GM19467 (cell line): ENCODE measurements around the gene DNAI1.
"Not testable (repeated sequence)": the region's sequence is repeated elsewhere in the genome, so short reads cannot be mapped to it uniquely, and the experiment has no call there.

Experiments
- ATAC-seq: cut with Tn5 transposase; IDR thresholded peaks from one replicate; pipeline ENCODE4 v1.9.1; 2021; ENCODE audit warnings: mild to moderate bottlenecking, moderate library complexity; ENCODE audit not compliant: unreplicated experiment

The DNAI1 gene

DNA sequence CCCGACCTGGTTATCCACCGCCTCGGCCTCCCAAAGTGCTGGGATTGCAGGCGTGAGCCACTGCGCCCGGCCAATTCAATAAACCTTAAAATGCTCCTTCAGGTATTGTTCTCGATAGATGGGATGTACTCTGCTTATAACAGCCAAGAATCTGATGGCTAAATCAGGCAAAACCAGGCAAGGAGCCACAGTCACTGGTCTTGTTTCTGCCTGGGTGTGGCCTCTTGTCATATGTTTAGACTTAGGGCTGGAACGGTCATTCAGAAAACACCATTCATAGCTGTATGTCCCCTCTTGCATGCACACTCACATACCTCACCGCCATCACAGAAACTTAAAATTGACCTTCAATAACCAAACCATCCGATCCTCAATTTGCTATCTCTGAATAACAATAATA, 8.0 kb upstream of the DNAI1 start:
- no peak for ATAC-seq

DNA sequence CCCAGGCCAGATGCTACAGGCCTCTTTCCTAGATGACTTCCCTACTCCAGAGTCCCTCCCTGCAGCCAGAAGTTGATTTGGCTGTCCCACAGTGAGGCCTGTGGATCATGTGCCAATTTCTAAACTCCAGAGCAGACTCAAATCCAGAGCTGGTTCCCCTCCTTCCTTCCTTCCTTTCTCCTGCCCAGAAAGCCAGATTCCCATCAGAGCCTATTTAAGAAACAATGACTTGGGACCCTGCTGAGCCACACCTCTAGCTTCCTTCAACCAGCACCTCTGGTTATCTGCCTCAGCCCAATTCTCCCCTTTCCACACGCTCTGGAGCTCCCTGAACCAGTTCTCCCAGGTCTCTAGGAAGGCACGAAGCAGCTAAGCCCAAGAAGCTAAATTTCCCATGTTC, 7.5 kb upstream of the DNAI1 start:
- no peak for ATAC-seq

DNA sequence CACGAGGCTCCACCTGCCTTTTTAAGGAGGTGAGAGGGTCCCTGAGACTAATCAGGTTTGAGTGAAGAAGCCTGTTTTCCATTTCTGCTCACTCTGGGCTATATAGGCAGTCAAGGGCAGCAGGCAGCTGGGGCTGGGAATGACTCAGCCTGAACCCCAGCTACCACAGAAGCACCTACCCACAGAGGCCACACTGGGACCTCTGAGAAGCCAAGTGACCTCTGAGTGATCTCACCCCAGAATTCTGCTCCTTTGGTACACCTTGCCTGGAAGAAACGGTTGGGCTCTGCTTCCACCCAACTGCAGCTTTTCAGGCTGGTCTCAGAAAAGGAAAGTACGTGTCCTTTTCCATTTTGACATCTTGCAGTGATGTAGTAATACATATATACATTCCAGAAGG, 7.1 kb upstream of the DNAI1 start:
- no peak for ATAC-seq

DNA sequence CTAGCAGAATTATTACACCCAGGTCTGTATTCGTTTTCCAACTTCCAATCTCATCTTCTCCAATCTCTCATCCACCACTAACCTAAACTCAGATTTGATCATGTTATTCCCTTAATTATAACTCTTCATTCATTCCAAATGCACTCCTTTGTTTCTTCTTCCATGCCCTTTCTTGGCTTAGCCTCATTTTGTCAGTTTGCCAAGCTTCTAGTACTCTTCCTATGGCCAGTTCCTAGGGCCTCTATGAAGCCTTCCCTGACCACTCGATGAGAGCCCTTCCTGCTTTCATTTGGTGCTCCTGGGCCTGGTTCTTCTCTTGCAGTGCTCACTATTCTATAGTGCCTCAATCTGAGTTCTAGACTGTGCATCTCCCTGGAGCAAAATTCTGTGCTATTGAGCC, 6.0 kb upstream of the DNAI1 start:
- no peak for ATAC-seq

DNA sequence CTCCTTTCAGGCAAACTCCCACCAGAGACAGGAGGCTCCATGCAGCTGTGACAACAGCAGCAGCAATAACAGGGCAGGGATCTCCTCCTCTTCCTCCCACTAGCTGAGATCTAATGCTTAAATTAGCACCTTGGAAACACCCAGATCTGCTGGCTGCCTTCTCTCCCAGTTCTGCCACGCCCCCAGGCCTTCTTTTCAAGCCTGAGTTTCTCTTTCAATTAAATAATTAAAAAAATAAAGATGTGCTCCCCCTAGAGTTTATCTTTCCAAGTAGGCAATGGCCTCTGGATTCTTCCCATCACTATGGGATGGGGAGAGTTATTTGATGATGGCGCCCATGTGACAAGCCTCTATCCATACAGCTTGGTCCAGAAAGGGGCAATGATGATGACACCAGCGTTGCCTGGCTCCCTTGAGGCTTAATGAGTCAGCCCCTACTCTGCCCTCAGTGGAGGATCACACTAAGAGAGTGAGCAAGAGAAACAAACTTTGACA, 4.0 kb upstream of the DNAI1 start:
- no peak for ATAC-seq

DNA sequence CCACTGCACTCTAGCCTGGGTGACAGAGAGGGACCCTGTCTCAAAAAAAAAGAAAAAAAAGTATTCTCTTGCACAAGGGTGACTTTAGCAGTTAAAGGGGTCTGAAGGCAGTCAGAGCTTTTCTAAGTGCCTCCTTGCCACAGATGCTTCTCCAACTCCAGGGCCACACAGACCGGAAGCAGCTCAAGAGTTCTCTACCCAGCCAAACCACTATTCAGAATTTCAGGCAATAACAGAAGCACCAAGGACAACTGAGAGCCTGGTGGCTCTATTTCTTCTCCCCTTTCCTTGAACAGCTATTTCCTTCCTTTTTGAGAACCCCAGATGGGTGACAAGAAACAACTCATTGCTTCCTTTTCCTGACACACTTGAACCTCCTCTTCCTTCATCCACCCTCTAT, 2.5 kb upstream of the DNAI1 start:
- ATAC-seq, result no peak

DNA sequence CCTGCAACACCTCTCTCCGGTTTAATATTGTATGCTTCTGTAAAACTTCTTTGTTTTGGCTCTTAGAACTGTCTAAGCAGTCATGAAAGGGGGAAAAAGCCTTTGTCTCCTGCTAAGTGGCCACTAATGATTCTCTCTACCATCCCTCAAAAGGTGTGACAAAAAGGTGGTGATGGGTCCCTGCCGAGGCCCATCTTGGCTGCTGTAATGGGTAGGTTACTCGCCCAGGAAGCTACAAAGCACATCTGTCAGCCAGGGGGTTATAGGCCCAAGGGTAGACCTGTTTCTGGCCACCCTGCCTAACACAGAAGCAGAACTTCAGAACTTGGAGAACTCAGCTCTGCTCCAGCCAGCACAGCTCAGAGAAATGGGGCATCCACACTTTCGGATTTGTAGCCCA, 1.9 kb upstream of the DNAI1 start:
- no peak for ATAC-seq

DNA sequence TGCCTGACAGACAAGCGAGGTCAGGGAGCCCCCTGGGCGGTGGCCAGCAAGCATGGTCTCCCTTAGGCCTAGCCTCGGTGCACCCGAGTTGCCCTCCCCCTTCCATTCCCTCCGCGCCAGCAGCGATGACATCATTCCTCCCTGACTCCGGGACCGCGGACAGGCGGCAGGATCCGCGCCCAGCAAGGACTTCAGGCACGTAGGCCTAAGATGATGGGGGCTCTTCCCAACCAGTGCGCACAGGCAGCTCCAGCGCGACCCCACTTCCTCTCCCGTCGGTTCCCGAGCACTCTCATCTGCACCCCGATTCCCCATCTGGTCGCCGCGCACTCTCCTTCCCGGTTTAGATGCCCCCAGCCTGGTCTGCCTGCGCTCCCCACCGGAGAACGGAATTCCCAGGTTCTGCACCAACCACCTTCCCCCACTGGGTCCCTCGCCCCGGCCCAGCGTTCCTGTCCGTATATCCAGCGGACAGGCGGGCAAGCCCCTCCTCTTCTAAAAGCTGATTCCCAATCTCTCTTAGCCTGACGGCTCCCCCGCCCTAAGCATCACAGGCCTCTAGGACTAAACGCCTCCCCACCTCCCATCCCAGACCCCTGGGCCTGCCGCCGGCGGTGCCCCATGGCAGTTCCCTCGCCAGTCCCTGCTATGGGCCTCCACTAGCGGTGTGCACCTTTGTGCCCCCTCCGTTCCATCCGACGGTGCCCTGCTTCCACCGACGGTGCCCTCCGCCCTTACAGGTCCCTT, 1.2 kb upstream of the DNAI1 start:
- no peak for ATAC-seq

DNA sequence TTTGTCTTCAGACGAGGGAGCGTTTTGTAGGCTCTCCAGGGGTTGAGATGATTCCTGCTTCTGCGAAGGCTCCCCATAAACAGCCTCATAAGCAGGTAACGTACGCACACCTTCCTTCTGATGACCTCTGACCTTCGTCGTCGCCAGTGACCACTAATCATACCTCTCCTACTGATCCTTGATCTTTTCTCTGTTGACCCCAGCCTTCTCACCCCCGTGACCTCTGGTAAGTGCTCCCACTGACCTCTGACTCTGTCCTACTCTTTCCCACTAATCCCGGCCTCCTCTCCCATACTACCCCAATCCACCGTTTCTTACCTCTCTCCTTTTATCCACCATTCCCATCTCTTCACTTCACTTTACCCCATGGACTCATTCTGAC, 345 bp downstream of the DNAI1 start:
- ATAC-seq, result no peak

DNA sequence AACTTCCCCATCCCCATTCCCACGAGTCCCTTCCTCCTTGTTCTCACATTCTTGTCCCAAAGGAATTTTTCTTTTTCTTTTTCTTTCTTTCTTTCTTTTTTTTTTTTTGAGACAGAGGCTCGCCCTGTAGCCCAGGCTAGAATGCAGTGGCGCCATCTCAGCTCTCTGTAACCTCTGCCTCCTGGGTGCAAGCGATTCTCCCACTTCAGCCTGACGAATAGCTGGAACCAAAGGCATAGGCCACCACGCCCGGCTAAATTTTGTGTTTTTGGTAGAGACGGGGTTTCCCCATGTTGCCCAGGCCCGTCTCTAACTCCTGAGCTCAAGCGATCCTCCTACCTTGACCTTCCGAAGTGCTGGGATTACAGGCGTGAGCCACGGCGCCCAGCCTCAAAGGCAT, 751 bp downstream of the DNAI1 start:
- ATAC-seq, result no peak

DNA sequence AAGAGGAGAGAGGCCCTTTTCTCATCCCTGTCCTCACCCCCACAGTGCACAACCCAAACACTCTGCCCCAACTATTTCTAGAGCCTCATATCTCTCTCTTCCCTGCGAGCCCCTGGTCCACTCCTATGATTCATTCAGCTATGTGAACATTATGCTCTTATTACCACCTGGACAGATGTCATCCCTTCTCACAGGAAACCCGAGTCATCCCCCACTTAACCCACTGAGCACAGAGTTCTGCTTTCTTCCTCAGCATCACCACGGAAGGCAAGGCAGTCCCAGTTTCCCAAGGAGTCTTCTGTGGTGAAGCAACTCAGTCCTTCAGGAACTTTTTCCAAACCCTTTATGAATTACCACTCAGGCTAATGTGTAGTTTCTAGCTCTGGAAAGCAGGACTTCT, 1.3 kb downstream of the DNAI1 start:
- no peak for ATAC-seq

DNA sequence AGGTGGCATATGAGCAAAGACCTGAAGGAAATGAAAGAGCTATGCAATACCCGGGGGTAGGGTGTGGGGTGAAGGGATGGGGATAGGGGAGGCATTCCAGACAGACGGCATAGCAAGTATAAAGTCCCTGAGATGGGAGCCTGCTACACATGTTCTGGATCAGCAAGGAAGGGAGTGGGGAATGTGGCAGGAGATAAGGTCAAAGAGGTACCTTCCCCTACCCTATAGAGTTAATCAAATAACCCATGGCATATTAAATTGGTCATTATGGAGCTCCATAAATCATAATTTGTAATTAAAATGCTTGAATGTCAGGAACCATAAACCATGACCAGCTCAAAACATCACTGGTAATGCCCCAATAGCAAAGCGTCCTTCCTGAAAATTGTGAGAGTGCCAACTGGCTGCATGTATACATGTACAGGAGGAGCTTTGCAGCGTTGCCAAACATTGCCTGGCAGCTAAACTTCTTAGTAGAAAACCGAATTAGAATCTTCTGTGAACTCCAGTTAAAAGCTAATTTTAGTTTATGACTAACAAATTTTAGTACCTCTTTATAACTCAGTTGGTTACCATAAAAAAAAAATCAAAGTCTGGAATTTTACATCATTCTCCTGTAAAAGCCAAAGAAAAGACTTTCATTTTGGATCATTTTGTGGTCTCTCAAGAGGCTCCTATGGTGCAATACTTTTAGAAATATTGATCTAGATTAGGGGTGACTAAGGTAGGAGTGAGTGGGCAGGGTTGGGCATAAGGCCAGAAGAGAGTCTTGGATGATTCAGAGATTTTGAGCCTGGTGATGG, 4.7 kb downstream of the DNAI1 start:
- no peak for ATAC-seq

DNA sequence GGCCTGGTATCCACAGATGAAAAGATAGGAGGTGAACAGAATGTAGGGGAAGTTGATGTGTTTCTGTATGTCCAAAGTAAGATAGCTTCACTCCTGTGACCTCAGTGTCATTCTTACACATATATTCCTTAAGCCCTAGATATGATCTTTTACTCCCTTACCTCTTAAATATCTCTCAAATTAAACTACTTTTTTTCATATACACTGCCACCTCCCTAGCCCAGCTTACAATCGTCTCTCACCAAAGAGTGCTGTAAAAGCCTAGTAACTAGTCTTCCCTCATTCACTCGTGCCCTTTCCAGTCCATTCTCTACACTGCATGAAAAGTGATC, 5.3 kb downstream of the DNAI1 start:
- no peak for ATAC-seq

DNA sequence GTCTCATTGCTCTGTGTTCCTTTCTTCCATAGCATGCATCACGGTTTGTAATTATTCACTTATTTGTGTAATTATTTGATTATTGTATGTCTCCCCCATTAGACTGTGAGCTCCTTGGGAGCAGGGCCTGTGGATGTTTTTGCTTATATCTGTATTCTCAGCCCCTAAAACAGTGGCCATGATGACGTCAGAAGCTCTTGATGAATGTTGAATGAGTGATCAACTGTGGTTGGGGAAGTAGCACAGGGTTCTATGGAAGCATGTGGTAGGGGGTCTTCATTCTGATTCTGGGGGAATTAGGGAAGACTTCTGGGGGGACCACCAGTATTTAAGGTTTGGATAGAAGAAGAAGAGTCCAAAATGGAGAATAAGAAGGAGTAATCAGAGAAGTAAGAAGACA, 6.0 kb downstream of the DNAI1 start:
- no peak for ATAC-seq

DNA sequence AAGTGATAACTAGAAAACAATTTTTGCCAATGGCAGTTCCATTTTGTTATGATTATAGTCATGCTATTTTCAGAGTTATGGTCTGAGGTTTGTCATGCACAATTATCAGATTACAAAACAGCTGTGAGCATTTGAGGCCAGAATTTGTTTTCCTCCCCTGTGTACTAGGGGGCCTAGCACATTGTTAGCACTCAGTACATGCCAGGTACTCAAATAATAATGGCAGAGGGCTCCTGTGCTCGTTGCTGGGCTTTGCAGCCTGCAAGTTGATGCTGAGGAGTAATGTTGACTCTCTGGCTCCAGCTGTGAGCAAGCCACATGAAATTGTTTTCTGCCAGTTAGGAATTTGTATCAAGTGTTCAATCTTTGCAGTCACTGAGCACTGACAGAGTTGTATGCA, 6.9 kb downstream of the DNAI1 start:
- no peak for ATAC-seq

DNA sequence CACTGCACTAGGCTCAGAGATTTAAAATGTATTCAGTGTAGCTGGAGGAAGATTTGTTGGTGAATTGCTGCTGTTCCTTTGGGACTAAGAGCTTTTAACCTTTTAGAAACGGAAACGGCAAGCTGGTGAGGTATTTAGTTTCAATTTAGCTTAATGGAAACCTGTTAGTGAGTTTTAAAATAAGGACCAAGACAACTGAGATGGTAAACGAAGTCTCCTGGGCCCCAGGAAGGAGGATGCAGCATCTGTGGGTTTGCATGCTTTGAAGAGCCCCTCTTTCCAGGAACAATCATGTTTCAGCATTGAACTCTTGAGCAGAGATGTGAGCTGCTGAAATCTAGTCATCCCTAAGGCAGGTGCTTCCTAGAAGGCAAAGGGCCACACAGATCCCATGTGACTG, 16.5 kb downstream of the DNAI1 start:
- ATAC-seq, result no peak

DNA sequence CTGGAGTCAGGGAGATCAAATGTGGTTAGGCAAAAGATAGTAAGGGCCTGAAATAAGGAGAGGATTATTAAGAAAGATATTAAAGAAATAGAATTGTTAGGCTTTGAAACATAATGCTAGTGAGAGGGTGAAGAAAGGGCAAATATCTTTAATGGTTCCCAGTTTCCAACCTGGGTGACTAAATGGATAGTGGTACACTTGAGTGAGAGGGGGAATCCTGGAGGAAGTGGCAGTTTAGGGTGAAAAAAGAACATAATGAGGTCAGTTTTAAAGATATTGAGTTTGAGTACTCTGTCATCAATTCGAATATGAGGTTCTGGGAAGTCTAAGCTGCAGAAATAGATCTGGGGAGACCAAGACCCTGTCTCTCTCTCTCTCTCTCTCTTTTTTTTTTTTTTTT, 18.9 kb downstream of the DNAI1 start:
- ATAC-seq, result no peak

DNA sequence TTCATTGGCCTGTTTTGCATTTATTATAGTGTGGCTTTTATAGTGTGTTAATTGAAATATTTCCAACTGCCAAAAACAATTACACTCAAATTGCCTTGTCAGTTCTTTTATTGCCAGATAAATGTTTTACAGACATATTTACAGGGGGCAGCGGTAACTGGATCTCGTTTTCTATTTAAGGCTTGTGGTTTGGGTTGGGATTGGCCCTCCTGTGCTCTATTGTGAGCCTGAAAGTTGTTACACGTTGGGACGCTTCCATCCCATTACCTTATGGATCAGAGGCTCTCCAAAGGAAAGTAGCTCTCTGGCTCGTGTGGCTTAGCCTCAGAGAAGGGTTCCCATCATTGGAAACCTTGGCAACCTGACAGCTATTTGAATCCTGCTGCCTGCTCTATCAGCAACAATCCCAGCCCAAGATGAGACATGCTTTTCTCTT, 20.8 kb downstream of the DNAI1 start:
- no peak for ATAC-seq

DNA sequence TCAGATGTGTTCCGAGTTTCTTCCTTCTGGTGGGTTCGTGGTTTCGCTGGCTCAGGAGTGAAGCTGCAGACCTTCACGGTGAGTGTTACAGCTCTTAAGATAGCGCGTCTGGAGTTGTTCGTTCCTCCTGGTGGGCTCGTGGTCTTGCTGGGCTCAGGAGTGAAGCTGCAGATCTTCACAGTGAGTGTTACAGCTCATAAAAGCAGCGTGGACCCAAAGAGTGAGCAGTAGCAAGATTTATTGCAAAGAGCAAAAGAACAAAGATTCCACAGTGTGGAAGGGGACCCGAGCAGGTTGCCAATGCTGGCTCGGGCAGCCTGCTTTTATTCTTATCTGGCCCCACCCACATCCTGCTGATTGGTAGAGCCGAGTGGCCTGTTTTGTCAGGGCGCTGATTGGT, 23.0 kb downstream of the DNAI1 start:
- not testable (repeated sequence) for ATAC-seq

DNA sequence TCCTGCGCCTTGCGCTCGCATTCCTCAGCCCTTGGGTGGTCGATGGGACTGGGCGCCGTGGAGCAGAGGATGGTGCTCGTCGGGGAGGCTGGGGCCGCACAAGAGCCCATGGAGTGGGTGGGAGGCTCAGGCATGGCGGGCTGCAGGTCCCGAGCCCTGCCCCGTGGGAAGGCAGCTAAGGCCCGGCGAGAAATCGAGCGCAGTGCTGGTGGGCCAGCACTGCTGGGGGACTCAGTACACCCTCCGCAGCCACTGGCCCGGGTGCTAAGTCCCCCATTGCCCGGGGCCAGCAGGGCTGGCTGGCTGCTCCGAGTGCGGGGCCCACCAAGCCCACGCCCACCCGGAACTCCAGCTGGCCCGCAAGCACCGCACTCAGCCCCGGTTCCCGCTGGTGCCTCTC, 24.1 kb downstream of the DNAI1 start:
- ATAC-seq, result not testable (repeated sequence)

DNA sequence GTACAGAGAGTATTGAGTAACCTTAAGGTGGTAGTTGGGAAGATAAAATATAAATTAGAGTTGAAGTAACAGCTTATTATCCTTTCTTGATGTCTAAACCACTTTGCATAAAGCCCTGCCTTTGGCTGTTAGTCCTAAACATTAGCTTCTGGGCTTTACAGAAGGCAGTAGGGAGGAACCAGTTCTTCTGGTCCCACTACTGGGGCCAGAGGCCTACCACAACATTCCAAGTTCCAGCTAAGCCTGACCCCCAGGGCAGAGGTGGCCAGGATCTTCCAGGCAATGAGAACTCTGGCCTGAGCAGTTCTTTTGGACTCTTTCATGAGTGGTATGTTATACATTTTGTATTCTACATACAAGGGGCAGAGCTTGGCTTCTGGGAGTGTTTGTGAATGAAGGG, 26.1 kb downstream of the DNAI1 start:
- no peak for ATAC-seq

DNA sequence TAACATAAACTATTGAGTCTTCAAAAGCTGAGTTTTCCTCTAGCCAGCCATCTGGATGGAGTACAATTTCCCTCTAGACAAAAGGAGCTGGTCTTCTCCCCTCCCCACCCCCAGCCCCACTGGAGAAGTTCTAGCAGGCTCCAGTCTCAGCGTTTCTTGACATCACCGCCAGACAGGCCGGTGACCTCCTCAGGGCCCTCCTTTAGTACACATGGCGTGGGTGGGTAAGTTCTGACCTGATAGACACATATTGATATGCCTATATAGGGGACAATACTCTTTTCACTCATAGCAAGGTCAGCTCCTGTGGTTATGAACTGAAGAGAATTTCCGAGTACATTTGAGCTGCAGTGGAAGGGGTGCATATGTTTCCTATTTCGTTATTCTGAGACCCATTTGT, 27.2 kb downstream of the DNAI1 start:
- ATAC-seq, result no peak

DNA sequence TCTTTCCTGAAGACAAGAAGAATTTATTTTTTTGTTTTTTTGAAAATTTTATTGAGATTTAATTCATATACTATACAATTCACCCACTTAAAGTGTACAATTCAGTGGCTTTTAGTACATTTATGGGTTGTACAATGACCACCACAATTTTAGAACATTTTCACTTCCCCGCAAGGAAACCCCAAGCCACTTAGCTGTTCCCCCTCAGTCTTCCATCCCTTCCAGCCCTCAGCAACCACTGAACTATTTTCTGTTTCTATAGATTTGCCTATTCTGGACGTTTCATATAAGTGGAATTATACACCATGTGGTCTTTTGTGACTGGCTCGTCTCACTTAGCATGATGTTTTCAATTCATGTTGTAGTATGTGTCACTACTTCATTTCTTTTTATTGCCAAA, 28.0 kb downstream of the DNAI1 start:
- no peak for ATAC-seq
